ENCODE measurements around the gene NEBL. TPM values are rescaled to one million over a fixed set of nuclear protein-coding genes. Genes with fewer than 3 reads are reported as not detected.

NEBL gene
- total RNA-seq, 4 donors from 2014 or later: 6.0 to 14.0 (median 12.1) TPM

DNA sequence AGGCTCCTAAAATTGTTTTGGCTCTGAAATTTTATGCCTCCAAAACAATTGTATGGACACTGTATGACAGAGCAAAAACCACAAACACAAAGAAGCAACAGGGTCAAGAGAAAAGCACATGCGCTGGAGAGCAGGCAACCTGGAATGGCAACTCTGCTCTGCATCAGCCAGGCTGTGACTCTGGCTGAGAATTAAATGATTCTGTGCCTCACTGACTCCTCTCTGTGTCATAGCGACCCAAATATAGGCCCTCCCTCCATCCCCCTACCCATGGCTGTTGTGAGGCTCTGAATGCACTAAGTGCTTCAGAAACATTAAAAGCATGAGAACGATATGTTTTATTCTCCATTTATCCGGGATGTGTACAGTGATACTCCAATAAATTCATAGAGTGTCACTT, 24.9 kb upstream of the NEBL start:
- Histone ChIP-seq H3K27me3 (no peaks in the 10 kb centered on the region), H3K4me3 (no peak overlapping the region), H3K4me1 (no peaks in the 10 kb centered on the region), H3K36me3 (no peaks in the 10 kb centered on the region), H3K9me3 (no peaks in the 10 kb centered on the region), H3K27ac (no peak overlapping the region)
- TF ChIP-seq POLR2A (IDR thresholded peaks at IDR 0.05) (no peak), POLR2AphosphoS5 (IDR thresholded peaks at IDR 0.05) (no peak), EP300 (IDR thresholded peaks at IDR 0.05; ENCODE audit: low read depth) (no peak)
- TF ChIP-seq, protein P1, sequence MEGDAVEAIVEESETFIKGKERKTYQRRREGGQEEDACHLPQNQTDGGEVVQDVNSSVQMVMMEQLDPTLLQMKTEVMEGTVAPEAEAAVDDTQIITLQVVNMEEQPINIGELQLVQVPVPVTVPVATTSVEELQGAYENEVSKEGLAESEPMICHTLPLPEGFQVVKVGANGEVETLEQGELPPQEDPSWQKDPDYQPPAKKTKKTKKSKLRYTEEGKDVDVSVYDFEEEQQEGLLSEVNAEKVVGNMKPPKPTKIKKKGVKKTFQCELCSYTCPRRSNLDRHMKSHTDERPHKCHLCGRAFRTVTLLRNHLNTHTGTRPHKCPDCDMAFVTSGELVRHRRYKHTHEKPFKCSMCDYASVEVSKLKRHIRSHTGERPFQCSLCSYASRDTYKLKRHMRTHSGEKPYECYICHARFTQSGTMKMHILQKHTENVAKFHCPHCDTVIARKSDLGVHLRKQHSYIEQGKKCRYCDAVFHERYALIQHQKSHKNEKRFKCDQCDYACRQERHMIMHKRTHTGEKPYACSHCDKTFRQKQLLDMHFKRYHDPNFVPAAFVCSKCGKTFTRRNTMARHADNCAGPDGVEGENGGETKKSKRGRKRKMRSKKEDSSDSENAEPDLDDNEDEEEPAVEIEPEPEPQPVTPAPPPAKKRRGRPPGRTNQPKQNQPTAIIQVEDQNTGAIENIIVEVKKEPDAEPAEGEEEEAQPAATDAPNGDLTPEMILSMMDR (IDR thresholded peaks at IDR 0.05): no peak
- in situ Hi-C loops (cut with MboI; ENCODE audit: low pct_ligation_motif_present in 1 of 4, low pct_unique_long_range_greater_than_20kb in 1 of 4, low sequenced_read_pairs in 3 of 4): no loop called here
- intact Hi-C loops (cut with DNase I; ENCODE audit: low total_unique reads): no loop called here
- DNase-seq: no peak
- WGBS, 2 donors (ENCODE audit: low coverage in 1 of 2): 79 to 100% methylated on average over 2 to 4 of the region's 4 CpGs

DNA sequence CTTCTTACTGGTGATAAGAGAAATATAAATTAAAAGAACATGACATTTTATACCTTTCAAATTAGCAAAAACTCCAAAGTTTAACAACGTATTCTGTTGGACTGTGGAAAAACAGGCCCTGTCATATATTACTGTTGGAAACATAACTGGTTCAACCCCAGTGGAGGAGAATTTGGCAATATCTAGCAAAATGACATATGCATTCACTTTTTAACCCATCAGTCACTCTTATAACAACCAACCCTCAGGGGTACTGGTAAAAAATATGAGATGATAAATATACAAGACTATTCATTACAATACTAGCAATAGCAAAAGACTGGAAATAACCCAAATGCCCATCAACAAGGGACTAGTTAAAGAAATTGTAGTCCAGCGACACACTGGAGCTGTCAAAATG, 22.9 kb upstream of the NEBL start:
- Histone ChIP-seq H3K27ac (no peak overlapping the region), H3K4me3 (no peak overlapping the region), H3K36me3 (no peaks in the 10 kb centered on the region), H3K27me3 (no peaks in the 10 kb centered on the region), H3K9me3 (no peaks in the 10 kb centered on the region), H3K4me1 (no peaks in the 10 kb centered on the region)
- no peak for DNase-seq
- in situ Hi-C loops (cut with MboI; ENCODE audit: low pct_ligation_motif_present in 1 of 4, low pct_unique_long_range_greater_than_20kb in 1 of 4, low sequenced_read_pairs in 3 of 4) (no loop called here), intact Hi-C loops (cut with DNase I; ENCODE audit: low total_unique reads) (no loop called here)
- WGBS, 2 donors (ENCODE audit: low coverage in 1 of 2): 92 to 94% methylated on average over 2 of the region's 2 CpGs
- TF ChIP-seq POLR2A (IDR thresholded peaks at IDR 0.05): no peak
- TF ChIP-seq, protein P1 (IDR thresholded peaks at IDR 0.05): no peak
- no peak for TF ChIP-seq EP300 (IDR thresholded peaks at IDR 0.05; ENCODE audit: low read depth)
- no peak for TF ChIP-seq POLR2AphosphoS5 (IDR thresholded peaks at IDR 0.05)

DNA sequence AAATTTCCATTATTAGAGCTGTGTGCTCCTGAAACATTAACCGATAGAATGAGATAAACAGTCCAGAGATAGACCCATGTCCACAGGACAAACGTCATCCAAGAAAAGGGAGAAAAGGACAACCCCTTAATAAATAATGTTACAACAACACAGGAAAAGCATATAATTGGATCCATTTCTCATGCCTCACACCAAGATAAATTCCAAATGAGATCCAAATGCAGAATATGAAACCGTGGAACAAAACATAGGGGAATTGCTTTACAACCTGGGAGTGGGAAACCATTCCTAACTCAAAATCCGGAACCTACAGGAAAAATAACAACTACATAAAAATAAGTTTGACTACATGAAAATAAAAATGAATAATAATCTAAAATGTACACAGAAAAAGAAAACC, 22.4 kb upstream of the NEBL start:
- Histone ChIP-seq H3K9me3 (no peaks in the 10 kb centered on the region), H3K4me3 (no peak overlapping the region), H3K27me3 (no peaks in the 10 kb centered on the region), H3K27ac (no peak overlapping the region), H3K36me3 (no peaks in the 10 kb centered on the region), H3K4me1 (no peaks in the 10 kb centered on the region)
- WGBS, 2 donors (ENCODE audit: low coverage in 1 of 2): 86 to 88% methylated on average over 4 of the region's 4 CpGs
- no peak for DNase-seq
- in situ Hi-C loops (cut with MboI; ENCODE audit: low pct_ligation_motif_present in 1 of 4, low pct_unique_long_range_greater_than_20kb in 1 of 4, low sequenced_read_pairs in 3 of 4) (no loop called here), intact Hi-C loops (cut with DNase I; ENCODE audit: low total_unique reads) (no loop called here)
- TF ChIP-seq, protein P1 (IDR thresholded peaks at IDR 0.05): no peak
- TF ChIP-seq EP300 (IDR thresholded peaks at IDR 0.05; ENCODE audit: low read depth) (no peak), POLR2AphosphoS5 (IDR thresholded peaks at IDR 0.05) (no peak), POLR2A (IDR thresholded peaks at IDR 0.05) (no peak)

DNA sequence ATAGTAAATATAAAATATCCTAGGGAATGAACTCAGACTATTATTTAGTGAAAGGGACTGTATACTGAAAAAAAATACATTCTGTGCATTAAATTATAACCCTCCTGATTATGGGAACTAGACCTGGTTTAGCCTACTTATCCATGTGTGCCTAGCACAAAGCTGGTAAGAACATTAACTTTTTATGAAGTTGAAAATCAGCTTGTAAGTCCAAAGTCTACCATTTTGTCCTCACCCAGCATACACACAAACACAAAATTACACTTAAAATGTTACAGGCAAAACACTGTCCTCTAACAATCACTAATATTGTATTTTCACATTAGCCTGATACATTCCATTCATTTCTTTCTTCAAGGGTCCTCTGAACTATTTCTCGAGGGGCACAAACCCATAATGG, 19.9 kb upstream of the NEBL start:
- in situ Hi-C loops (cut with MboI; ENCODE audit: low pct_ligation_motif_present in 1 of 4, low pct_unique_long_range_greater_than_20kb in 1 of 4, low sequenced_read_pairs in 3 of 4): no loop called here
- WGBS, 2 donors (ENCODE audit: low coverage in 1 of 2): 60 to 70% methylated on average over 1 of the region's 1 CpG
- Histone ChIP-seq H3K9me3 (no peaks in the 10 kb centered on the region), H3K4me3 (no peak overlapping the region), H3K27me3 (no peaks in the 10 kb centered on the region), H3K36me3 (no peaks in the 10 kb centered on the region), H3K4me1 (no peaks in the 10 kb centered on the region), H3K27ac (no peak overlapping the region)
- no peak for DNase-seq
- TF ChIP-seq POLR2A (IDR thresholded peaks at IDR 0.05): no peak
- TF ChIP-seq, protein P1 (IDR thresholded peaks at IDR 0.05): no peak
- TF ChIP-seq POLR2AphosphoS5 (IDR thresholded peaks at IDR 0.05): no peak
- no peak for TF ChIP-seq EP300 (IDR thresholded peaks at IDR 0.05; ENCODE audit: low read depth)
- intact Hi-C loops (cut with DNase I; ENCODE audit: low total_unique reads): no loop called here

All from transverse colon (tissue), 4 donors.